HG03432 (cell line): ENCODE measurements around the gene DCDC2B.
A peak's percentile ranks its signal among the peaks of the same experiment; 100 is the strongest.

Experiments
- ATAC-seq: cut with Tn5 transposase; IDR thresholded peaks from one replicate; pipeline ENCODE4 v1.9.1; 2021; ENCODE audit warnings: mild to moderate bottlenecking, moderate library complexity; ENCODE audit not compliant: unreplicated experiment

DCDC2B gene

GRCh38 chr1:32195972-32196823 lies 12.7 kb upstream of the DCDC2B start:
- ATAC-seq, result no peak

- no peak for ATAC-seq
These were observed 11.8 kb upstream of the DCDC2B start for GRCh38 chr1:32197074-32197473.

- ATAC-seq, result no peak
These were observed 11.1 kb upstream of the DCDC2B start for GRCh38 chr1:32197837-32198236.

GRCh38 chr1:32198237-32199042 lies 10.4 kb upstream of the DCDC2B start:
- no peak for ATAC-seq

- no peak for ATAC-seq
These were observed 9.7 kb upstream of the DCDC2B start for GRCh38 chr1:32199043-32199716.

- no peak for ATAC-seq
These were observed 9.2 kb upstream of the DCDC2B start for GRCh38 chr1:32199717-32200072.

- peak; percentile 37 for ATAC-seq
These were observed 8.5 kb upstream of the DCDC2B start, which contains the start of gene CCDC28B for GRCh38 chr1:32200226-32201010. Gene CCDC28B (plus strand): TSS chr1:32200595. CDS start chr1:32201936, 1,341 bp downstream.

- ATAC-seq, result peak; percentile 34
These were observed 7.7 kb upstream of the DCDC2B start for GRCh38 chr1:32201011-32201855.

GRCh38 chr1:32204943-32205361 lies 3.9 kb upstream of the DCDC2B start:
- ATAC-seq, result no peak

GRCh38 chr1:32205401-32206370 lies 3.2 kb upstream of the DCDC2B start, which contains the start of gene IQCC:
Gene IQCC (plus strand): TSS chr1:32205671. CDS start chr1:32205682, 11 bp downstream.
- ATAC-seq, result peak; percentile 63

- no peak for ATAC-seq
These were observed 420 bp upstream of the DCDC2B start for GRCh38 chr1:32208469-32208868.

- ATAC-seq, result no peak
These were observed 7.0 kb downstream of the DCDC2B start for GRCh38 chr1:32215629-32216480.

GRCh38 chr1:32216566-32216965 lies 7.7 kb downstream of the DCDC2B start:
- ATAC-seq, result no peak

GRCh38 chr1:32219022-32219421 lies 10.1 kb downstream of the DCDC2B start:
- ATAC-seq, result no peak

- no peak for ATAC-seq
These were observed 12.1 kb downstream of the DCDC2B start for GRCh38 chr1:32220746-32221580.

- ATAC-seq, result no peak
These were observed 12.7 kb downstream of the DCDC2B start for GRCh38 chr1:32221581-32221979.
